Measurements from ENCODE around the gene RFPL1.

The RFPL1 gene

DNA sequence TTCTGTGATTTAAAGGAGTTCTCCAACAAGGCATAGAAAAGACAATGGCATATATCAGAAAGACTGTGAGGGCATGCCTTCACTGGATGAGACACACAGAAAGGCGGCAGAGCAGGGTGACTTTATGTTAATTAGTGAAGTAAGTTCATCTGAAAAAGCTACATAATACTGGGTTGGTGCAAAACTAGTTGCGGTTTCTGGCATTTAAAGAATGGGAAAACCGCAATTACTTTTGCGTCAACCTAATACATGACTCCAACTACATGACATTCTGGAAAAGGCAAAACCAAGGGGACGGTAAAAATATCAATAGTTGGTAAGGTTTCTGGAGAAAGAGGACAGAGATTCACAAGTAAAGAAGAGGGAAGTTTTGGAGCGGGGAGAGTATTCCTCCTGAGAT, 5.1 kb downstream of the RFPL1 start:
- no peak for DNase-seq

DNA sequence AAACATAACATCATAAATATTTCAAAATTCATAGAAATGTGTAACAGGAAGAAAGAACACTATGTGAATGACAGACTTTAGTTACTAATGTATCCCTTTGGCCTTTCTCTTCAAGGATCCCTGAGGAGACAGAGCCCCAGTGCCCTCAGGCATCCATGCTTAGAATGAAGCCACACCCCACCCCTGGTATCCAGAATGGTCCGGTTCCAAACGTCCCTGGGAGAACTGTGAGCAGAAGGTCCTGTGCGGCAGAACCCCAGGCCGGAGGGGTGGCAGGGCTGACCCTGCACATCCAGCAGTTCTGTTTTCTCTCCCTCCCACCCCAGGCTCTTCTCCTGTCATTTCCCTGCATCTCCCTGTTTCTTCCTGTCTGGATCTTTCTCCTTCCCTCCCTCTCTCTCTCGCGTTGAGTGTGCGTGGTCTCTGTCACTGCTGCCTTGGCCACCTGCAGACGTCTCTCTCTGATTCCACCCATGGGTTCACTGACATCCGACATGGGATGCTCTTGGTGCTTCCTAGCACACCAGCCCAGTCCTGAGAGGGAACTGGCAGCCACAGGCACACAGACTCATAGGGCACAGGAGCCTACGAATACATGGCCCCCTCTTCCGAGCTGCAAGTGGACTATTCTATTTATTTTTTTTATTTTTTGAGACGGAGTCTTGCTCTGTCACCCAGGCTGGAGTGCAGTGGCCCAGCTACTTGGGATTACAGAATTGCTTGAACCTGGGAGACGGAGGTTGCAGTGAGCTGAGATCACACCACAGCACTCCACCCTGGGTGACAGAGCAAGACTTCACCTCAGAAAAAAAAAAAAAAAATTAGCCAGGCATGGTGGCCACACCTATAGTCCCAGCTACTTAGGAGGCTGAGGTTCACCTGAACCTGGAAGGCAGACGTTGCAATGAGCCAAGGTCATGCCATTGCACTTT, 5.7 kb downstream of the RFPL1 start:
- DNase-seq, result no peak

DNA sequence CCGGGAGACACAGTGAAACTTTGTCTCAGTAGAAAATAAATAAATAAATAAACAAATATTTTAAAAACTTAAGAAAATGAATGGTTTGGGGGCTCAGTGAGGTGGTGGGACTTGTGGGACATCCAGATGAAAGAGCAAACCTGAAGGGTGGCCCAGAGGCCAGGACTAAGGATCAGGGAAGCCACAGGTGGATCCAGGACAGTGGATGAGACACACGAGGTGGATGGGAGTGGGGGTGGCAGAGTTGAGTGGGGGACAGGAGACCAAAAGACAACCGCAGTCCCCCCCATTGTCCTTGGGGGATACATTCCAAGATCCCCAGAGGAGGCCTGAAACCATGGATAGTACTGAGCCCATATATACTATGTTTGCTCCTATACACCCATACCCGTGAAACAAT, 7.1 kb downstream of the RFPL1 start:
- DNase-seq, result no peak

DNA sequence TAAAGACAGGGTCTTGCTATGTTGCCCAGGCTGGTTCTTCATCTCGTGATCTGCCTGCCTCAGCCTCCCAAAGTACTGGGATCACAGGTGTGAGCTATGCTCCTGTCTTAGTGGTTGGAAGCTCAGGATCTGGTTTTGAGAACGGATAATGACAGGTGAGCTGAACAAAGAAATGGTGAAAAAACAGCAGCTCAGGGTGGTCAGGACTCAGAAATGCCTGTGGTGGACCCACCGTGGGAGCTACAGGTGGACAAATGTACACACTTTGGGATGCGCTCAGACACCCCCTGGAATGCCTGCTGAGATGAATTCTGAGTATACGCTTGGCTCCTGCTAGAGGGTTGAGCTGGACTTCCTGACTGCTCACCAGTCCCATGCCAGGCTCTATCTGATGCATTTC, 9.5 kb downstream of the RFPL1 start:
- DNase-seq, result no peak

DNA sequence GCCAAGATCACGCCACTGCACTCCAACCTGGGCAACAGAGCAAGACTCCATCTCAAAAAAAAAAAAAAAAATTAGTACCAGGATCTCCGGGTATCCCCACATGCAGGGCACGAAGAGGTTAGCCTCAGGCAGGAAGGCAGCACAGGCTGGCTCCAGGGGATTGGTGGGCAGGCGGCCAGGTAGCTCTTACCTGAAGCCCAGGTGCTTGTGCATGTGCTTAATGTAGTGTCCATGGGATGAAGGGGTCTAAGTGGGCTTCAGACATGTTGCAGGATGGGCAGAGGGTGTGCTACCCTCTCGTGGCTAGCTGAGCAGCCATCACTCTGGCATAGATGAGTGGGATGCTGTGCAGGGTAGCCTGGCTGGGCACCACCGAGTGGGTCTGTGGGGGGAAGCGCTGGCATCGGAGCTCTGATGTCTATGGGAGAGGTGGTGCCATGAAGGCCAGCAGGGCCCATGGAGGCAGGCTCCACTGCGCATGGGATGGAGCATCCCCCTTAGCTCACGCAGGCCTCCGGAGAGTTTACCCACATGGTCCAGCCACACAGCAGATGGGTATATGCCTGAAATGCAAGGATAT, 11.0 kb downstream of the RFPL1 start:
- DNase-seq, result no peak

DNA sequence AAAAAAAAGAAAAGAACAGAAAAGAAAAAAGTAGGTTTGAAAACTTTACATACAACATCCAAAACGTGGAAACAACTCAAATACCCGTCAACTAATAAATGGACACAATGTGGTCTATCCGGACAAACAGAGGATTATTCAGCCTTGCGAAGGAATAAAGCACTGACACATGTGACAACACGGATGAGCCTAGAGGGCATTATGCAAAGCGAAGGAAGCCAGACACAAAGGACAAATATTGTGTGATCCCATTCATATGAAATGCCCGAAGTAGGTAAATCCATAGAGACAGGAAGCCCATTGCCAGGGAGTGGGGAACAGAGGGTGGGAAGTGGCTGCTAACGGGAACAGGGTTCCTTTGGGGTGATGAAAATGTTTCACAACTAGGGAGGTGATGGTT, 11.8 kb downstream of the RFPL1 start:
- no peak for DNase-seq

DNA sequence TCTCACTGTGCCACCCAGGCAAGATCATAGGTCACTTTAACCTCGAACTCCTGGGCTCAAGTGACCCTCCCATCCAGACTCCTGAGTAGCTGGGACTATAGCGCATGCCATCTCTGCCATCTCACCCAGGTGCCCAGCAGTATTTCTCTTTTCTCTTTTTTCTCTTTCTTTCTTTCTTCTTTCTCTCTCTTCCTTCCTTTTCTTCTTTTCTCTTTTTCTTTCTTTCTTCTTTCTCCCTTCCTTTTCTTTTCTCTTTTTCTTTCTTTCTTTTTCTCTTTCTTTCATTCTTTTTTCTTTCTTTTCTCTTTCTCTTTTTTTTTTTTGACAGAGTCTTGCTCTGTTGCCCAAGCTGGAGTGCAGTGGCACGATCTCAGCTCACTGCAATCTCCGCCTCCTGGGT, 13.5 kb downstream of the RFPL1 start:
- no peak for DNase-seq

DNA sequence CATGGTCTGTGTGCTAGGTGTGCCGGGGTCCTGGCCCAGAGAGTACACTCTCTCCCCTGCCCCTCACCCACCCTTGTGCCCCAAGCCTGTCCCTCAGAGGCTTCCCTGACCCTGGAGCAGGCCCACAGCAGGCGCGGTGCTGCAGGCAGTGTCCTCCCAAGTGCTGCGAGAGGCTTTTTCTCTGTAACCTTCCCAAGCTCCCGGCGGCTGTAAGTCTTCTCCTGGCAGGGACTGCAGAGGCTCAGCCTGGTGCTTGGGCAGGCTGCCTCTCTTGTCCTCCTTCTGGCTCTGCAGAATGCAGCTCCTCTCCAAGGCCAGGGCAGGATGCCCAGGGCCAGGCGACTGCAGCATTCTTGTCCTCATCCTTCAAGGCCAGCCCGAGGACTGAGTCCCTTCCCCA, 15.9 kb downstream of the RFPL1 start:
- no peak for DNase-seq

DNA sequence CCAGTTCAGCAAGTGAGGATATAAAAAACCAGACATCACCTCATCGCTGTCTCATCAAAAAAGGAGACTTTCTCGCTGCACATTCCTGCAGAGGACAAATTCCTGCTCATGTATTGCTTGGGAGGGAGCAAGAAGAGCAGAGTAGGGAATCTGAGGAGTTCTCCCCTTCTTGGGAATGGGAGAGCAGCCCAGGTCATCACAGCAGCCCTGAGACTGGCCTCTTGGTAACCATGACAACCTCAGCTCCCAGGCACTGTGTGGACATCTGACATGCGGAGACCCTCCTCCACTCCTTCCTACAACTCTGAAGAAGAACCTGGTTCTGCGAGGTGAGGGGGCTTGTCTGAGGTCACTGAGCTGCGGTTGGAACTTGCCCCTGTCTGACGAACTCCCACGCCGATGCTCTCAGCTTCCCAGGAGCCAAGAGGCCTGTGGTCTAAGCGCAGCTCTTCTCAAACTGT, 17.9 kb downstream of the RFPL1 start:
- DNase-seq, result no peak

DNA sequence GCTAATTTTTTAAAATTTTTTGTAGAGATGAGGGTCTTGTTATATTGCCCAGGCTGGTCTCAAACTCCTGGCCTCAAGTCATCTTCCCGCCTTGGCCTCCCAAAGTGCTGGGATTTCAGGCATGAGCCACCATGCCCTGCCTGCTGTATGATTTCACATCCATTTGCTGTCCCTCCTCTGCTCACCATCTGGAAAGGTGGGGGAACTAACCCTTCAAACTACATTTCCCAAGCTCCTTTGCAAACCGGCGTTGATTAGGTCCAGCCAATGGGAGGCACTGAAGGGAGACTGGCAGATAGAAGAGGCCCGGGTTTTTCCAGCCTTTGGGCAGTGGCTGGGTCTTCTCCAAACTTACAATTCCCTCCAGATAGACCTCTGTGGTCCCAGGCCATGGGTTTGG, 19.3 kb downstream of the RFPL1 start:
- DNase-seq, result no peak

DNA sequence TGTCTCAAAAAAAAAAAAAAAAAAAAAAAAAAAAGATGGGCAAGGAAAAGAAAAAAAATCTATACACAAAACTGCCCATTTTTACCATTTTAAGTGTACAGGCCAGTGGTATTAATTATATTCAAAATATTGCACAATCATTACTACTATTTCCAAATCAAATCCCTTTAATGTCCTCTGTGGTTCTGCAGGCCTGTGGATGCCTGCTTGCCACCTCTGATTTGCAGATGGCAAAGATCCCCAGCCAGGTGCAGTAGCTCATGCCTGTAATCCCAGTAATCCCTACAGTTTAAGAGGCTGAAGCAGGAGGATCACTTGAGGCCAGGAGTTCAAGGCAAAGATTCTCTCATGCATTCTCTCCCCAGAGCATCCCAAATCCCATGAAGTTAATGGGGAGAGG, 20.2 kb downstream of the RFPL1 start:
- DNase-seq, result no peak

DNA sequence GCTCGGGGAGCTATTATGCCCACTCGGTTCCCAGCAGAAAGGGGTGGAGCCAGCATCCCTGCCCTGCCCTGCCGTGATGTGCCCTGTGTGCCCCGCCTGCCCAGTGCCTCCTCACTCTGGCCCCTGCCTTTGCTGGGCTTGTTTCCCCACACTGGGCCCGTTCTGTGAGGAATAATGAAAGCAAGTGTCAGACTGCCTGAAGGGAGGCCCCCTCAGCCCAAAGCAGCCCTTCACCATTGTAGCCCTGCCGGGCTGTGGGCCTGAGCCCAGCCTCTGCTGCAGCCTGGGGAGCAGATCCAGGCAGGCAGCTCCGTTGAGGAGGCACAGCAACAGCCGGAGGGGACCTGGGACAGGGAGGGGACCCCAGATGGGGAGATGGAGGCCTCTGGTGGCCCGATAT, 21.4 kb downstream of the RFPL1 start:
- DNase-seq, result no peak

DNA sequence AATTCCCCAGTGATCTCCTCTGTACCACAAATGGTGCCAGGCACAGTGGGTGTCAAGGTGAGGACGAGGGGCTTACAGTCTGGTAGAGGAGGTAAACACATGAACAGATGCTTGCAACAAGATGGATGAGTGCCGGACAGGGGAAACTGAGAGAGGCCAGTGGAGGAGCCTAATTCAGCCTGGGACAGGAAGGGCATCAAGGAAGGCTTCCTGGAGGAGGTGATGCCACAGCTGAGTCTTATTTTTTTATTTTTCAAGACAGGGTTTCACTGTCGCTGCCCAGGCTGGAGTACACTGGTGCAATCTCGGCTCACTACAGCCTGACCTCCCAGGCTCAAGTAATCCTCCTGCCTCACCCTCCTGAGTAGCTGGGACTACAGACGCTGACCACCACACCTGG, 22.9 kb downstream of the RFPL1 start:
- no peak for DNase-seq

DNA sequence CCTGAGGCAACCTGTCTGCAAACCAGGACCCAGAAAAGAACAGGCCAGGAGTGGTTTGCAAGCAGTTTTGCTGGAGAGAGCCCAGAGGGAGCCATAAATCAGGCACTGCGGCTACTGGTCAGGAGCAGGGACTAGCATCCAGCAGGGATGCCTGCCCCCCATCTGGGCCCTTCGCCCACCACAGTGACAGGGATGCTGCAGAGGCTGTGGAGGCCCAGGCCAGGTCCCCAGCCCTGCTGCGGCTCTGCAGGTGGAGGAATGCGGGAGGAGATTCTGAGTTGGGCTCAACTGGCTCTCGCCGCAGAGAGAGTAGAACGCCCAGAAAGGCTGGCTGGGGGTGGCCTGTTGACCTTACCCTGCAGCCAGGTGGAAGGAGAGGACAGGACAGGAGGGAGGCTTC, 25.2 kb downstream of the RFPL1 start:
- DNase-seq, result no peak

DNA sequence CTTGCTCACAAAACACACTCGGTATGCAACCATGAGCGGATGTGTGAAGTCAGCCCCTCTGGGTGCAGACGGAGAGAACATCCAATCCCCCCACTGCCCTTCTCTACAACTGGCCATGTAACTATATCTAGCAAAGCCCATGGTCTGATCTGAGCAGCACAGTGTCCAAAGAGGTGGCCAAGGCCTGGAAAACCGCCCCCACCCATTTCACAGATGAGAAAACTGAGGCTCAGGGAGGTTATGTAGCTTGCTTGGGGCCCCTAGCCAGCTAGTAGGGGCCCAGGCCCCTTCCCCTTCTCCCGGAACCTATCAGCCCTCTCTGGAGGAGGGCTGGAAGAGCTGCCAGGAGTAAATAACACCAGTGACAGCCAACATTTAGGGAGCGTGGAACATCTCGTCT, 26.2 kb downstream of the RFPL1 start:
- no peak for DNase-seq

DNA sequence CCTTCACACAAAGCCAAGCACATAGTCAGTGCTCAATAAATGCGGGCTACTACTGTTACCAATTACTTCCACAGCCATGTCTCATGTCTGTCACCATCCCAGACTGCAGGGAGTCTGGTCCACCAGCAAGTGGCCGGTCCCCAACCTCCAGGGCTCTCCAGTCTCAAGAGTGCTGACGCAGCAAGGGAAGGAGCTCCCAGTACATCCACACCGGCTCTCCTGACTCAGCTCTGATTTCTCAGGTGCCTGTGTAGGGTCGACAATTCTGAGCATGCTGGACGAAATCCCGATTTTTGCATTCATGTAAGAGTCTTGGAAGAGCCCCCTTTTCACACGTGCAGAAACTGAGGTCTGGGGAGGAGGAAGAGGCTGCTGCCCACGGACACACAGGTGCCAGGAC, 31.4 kb downstream of the RFPL1 start:
- DNase-seq, result no peak

DNA sequence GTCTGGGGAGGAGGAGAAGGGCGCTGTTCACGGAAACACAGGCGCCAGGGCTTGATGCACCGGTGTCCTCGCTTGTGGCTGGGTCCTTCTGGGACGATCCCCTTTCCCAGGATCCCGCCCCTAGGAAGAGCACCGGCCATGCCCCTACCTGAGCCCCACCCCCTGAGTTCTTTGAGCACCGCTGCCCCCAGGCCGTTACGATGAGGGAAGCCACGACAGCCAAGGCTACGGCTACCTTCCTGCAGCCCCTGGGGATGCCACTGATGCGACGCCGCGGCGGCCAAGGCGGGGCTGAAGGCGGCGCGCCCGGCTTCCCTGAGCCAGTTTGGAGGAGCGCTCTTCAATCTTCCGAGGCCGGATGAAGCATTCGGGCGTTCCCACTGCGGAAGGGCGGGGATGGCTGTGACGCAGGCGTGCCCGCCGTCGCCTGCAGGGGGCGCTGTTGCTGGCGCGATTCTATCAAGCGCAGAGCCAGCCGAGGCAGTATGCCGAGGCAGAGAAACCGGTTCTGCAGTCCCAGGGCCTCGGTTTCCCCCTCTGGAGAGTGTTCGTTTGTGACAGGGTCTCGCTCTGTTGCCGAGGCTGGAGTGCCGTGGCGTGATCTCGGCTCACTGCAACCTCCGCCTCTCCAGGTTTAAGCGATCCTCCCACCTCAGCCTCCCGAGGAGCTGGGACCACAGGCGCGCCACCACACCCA, 31.9 kb downstream of the RFPL1 start:
- peak; percentile 20 to 21 for DNase-seq

DNA sequence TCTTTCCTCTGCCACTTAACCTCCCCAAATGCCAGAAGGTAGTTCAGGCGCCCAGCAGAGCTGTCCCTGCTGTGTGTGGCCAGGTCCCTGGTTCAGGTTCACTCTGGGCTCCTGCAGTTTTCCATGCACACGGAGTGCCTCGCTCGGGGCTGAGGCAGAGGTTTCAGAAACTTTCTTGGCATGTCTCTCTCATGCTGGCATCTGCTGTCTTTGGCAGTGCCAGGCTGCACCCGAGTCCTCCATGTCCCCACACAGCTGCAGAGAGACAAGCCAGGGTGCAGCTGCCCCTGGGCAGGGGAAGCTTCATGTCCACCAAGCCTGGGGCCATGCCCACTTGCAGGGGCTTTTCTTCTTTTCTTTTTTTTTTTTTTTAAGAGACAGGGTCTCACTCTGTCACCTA, 34.6 kb downstream of the RFPL1 start:
- DNase-seq, result no peak

DNA sequence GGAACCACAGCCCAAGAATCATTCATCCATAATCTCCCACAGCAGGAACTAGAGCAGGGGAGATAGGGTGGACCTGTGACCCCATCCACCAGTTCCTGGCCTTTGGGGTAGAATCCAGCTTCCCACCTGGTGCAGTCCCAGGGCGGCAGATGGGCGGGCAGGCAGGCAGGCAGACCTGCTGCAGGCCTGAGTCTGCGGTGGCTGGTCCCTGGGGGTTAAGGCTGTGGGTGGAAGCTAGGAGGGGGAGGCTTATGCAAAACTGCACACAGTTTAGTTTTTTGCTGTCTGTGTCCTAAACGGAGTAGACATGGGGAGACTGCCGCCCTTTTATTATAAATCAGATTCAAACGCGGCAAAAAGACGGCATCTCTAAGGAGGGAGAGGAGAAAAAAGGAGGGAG, 37.2 kb downstream of the RFPL1 start:
- DNase-seq, result no peak

DNA sequence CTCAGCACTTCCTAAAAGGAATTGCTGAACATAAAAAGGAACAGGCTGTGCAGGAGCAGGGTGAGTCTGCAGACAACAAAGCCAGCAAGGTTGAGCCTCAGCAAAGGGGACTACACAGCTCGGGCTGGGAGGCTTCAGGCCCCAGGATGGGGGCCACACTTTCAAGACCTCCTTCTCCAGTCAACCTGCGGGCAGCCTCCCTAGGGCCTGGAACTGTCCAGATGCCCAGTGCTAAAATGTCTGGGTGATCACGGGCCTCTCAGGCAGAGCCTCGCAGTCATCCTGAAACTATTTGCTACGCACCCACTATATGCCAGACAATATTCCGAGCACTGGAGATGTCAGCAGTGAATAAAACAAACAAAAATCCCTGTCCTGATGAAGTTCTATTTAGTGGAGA, 37.7 kb downstream of the RFPL1 start:
- DNase-seq, result no peak

DNA sequence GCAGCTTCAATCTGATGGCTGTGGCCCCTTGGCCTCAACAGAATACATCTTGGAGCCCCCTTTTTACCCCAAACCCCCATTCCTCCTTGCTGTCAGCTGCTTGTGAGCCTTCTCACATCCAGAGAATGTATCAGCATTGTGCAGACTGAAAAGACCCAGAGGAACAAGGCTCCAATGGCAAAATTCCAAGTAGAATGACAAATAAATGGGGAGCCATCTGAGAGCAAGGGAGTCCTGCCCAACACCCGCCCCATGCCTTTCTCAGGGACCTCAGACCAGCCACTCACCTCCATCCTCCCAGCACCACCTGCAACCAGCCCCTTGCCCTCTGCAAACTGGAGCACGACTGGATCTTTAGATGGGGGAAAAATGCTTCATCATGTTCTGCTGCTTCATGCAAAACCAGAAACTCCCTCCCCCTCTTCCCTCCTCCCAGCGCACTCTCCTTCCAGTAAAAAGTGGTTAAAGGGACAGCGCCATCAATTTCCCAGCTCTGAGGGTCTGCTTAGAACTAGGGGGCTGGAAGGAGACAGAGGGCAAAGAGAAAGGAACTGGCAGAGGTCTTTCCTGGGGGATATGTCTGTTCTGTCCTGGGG, 39.4 kb downstream of the RFPL1 start:
- DNase-seq, result no peak

DNA sequence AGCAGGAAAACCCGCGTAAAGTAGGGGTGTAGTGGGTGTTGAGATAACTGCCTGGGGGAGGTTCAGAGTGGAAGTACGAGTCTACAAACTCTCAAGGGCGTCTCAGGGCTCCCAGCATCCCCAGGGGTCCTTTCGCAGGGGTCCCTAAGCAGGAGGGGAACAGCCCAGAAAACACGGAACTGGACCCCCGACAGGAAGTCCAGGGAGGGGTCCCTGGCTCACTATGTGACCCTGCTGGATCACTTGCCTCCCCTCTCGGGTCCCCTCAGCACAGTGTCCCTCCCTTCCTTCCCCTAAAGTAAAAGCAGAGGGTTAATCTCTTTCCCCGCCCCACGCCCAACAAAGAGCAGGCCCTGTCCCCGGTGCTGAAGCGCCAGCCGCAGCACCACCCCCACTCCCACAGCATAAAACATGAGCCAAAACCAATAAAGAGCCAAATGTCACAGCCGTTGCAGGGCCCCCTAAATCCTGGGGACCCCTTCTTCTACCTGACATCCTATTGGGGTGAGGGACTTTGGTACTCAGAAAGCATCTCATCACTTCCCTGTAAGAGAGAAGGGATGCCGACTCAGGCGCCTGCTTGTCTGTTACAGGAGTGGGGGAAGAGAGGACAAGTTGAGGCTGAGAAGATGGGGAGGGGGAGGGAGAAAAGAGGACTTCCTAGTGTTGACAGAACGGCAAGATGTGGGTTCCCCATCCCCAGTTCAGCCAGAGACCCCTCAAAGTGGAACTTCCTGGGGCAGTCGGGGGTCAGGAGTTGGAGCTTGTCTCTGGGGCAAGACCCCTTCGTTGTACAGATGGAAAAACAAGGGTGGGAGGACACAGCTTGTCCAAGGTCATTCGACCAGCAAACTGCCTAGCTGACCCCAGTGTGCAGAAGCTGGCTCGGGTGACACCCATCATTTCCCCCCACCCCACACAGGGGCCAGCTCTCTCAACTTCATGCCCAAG, 40.2 kb downstream of the RFPL1 start:
- no peak for DNase-seq
